GM13976 (cell line): Measurements from ENCODE around the gene ETS1.

ENCODE experiments used
- DNase-seq: peaks from one replicate; pipeline ENCODE4 v3.0.0; 2012; ENCODE audit warnings: low spot score
- CTCF ChIP-seq: IDR thresholded peaks from 2 replicates; pipeline ENCODE4 v1.5.1; 2012; ENCODE audit warnings: borderline replicate concordance, mild to moderate bottlenecking; ENCODE audit not compliant: insufficient read depth; ENCODE audit errors: extremely low read depth, missing control alignments, control extremely low read depth
- in situ Hi-C: fragments of 300-500 bp; cut with MboI; formaldehyde crosslinking; loops from one replicate; pipeline ENCODE4 v1.12.0; 2022; ENCODE audit warnings: low sequenced_read_pairs, mixed read lengths, inconsistent platforms; ENCODE audit not compliant: unreplicated experiment

The ETS1 gene

DNA sequence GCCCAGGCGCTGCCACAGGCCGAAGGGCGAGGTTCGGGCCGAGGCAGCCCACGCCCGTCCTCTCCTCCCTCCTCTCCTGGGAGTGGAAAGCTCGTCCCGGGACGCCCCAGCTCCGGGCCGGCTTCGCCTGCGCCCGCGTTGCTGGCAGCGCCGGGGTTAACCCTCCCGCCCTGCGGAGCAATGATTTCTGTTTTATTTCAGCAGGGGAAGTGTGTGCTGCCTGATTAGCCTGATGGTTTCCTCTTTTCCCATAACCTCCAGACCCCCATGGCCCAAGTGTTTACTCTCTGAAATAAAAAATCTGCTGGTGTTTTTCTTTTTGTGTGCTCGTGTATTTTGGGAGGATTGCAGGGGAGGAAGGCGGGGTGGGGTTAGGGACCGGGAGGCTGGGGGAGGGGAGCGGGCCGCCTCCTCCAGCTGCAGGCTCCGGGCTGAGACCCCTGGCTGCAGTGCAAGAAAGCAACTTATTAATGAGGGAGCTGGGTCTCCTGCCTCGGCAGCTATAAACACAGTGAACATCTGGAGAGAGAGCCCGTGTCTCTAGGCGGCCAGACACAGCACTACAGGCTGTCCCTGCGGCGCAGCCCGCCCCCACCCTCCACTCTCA lies 38.6 kb downstream of the ETS1 start:
- DNase-seq, result peak; percentile 61
- no peak for TF ChIP-seq CTCF
- in situ Hi-C loops, result no loop called here

- in situ Hi-C loops, result no loop called here
- DNase-seq, result no peak
- no peak for TF ChIP-seq CTCF
Observed at GRCh38 chr11:128547946-128548648, 39.3 kb downstream of the ETS1 start.

- in situ Hi-C loops, result no loop called here
- no peak for TF ChIP-seq CTCF
- DNase-seq, result no peak
Observed at GRCh38 chr11:128546916-128547315, 40.4 kb downstream of the ETS1 start.

- no peak for TF ChIP-seq CTCF
- DNase-seq, result no peak
- in situ Hi-C loops, result no loop called here
Observed at GRCh38 chr11:128544471-128545051, 42.8 kb downstream of the ETS1 start.

- no peak for DNase-seq
- TF ChIP-seq CTCF, result no peak
- in situ Hi-C loops, result no loop called here
Observed at GRCh38 chr11:128540469-128540868, 46.9 kb downstream of the ETS1 start.

DNA sequence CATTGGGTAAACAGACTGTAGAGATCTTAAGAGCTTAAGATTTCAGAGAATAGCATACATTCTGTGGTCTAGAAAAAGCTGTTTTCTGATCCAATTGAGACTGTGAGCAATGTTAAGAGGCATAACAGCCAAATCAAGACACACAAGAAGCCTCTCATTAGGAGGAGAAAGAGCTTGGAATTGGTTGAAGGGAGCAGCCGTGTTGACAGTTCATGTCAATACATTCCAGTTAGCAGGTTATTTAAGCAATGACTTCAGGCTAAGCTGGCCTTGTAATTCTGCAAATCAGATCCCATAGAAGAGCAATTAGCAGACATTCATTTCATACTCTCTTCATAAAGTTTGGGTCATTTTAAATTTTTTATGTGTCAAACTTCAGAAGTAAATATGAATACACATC lies 50.9 kb downstream of the ETS1 start:
- TF ChIP-seq CTCF, result no peak
- in situ Hi-C loops, result no loop called here
- no peak for DNase-seq
